HCT116 (cell line): ENCODE measurements around the gene DNAJA4. TPM values are rescaled to one million over a fixed set of nuclear protein-coding genes. Genes with fewer than 3 reads are reported as not detected.

Source experiments
- ATAC-seq: fragments of 200-7000 bp; cut with Tn5 transposase; 2 replicates; pipeline ENCODE4 v1.9.1; 2020; ENCODE audit warnings: mild to moderate bottlenecking, moderate library complexity
- BruUV-seq: library from RNA; stranded (reverse); fragments of 400-500 nt; replicated peaks from 2 replicates; lab custom pipeline; 2021; lab: Mats Ljungman, UMichigan
- CTCF ChIA-PET: fragments of 300-600 bp; sonication (Branson Sonifier 250); formaldehyde crosslinking; loops from one replicate; lab custom pipeline; 2021; ENCODE audit warnings: antibody characterized with exemption; lab: Charles Lee
- POLR2A ChIA-PET: fragments of 300-600, 350-600 bp; sonication (Branson Sonifier 250); formaldehyde crosslinking; loops from one replicate; lab custom pipeline; 2021; ENCODE audit warnings: antibody characterized with exemption; lab: Charles Lee
- RAD21 ChIA-PET, 2 experiments: fragments of 300-600 bp; sonication (Branson Sonifier 250); formaldehyde crosslinking; loops; one replicate each; lab custom pipeline; 2023; ENCODE audit warnings: low total read pairs in 2 of 2; ENCODE audit not compliant: uncharacterized antibody in 2 of 2, unreplicated experiment in 2 of 2, low non-redundant PET in 1 of 2; lab: Charles Lee
- DNase-seq: peaks from one replicate; pipeline ENCODE4 v3.0.0-alpha.2; 2010; ENCODE audit warnings: low read depth, low spot score
- H2AFZ ChIP-seq: fragments of 200-600 bp; shearing (Covaris generic), sonication (generic); 2 replicates; pipeline ENCODE4 v1.6.1; 2017; ENCODE audit warnings: low read depth, mixed run types, mixed read lengths, antibody characterized with exemption, low read length; ENCODE audit not compliant: poor library complexity, severe bottlenecking
- H3K27ac ChIP-seq: 2 replicates; pipeline ENCODE4 v1.5.1; 2012; ENCODE audit warnings: low read depth, low read length
- H3K27me3 ChIP-seq: fragments of 200-600 bp; sonication (generic); 2 replicates; pipeline ENCODE4 v1.6.1; 2016; ENCODE audit warnings: mixed run types, low read length, mixed read lengths; ENCODE audit not compliant: insufficient read depth
- H3K36me3 ChIP-seq, 2 experiments: fragments of 200-500 bp in 1 of 2; fragments of 200-600 bp in 1 of 2; sonication (Bioruptor generic) in 1 of 2; sonication (generic) in 1 of 2; 2 replicates each; pipeline versions ENCODE4 v1.5.1 to v1.6.1; 2014 to 2016; ENCODE audit warnings: low read length in 2 of 2, inconsistent platforms in 1 of 2, mixed read lengths in 1 of 2, mixed run types in 1 of 2; ENCODE audit not compliant: insufficient read depth in 2 of 2, control insufficient read depth in 1 of 2
- H3K4me1 ChIP-seq, 2 experiments: fragments of 200-600 bp in 1 of 2; sonication (generic) in 1 of 2; 2 replicates each; pipeline versions ENCODE4 v1.5.1 to v1.6.1; 2012 to 2017; ENCODE audit warnings: low read length in 2 of 2, inconsistent platforms in 1 of 2, mild to moderate bottlenecking in 1 of 2, mixed read lengths in 1 of 2, mixed run types in 1 of 2, moderate library complexity in 1 of 2; ENCODE audit not compliant: insufficient read depth in 2 of 2, control insufficient read depth in 1 of 2
- H3K4me2 ChIP-seq: fragments of 200-600 bp; sonication (generic); 2 replicates; pipeline ENCODE4 v1.6.1; 2017; ENCODE audit warnings: mixed run types, low read length, mixed read lengths
- H3K4me3 ChIP-seq, 2 experiments: fragments of 200-600 bp in 1 of 2; sonication (generic) in 1 of 2; replicated peaks in 1 of 2; 2 replicates each; pipeline ENCODE4 v1.5.1; 2011 to 2016; ENCODE audit warnings: low read length in 2 of 2, control low read depth in 1 of 2, low read depth in 1 of 2, mild to moderate bottlenecking in 1 of 2, mixed read lengths in 1 of 2, mixed run types in 1 of 2
- H3K79me2 ChIP-seq: fragments of 200-600 bp; sonication (generic); 2 replicates; pipeline ENCODE4 v1.6.1; 2017; ENCODE audit warnings: mild to moderate bottlenecking, mixed run types, low read length, moderate library complexity, mixed read lengths; ENCODE audit not compliant: insufficient read depth
- H3K9ac ChIP-seq: fragments of 200-600 bp; sonication (generic); 2 replicates; pipeline ENCODE4 v1.6.1; 2016; ENCODE audit warnings: low read length, mixed read lengths
- H3K9me2 ChIP-seq: fragments of 200-600 bp; sonication (generic), shearing (Covaris generic); 2 replicates; pipeline ENCODE4 v1.6.1; 2017; ENCODE audit warnings: mixed run types, mild to moderate bottlenecking, moderate library complexity; ENCODE audit not compliant: insufficient read depth
- H3K9me3 ChIP-seq, 2 experiments: fragments of 200-500 bp in 1 of 2; fragments of 200-600 bp in 1 of 2; sonication (Bioruptor generic) in 1 of 2; sonication (generic) in 1 of 2; 2 replicates each; pipeline ENCODE4 v1.6.1; 2014 to 2017; ENCODE audit warnings: low read length in 2 of 2, mixed read lengths in 2 of 2, inconsistent platforms in 1 of 2, low read depth in 1 of 2, mild to moderate bottlenecking in 1 of 2, mixed run types in 1 of 2, moderate library complexity in 1 of 2; ENCODE audit not compliant: control insufficient read depth in 1 of 2, insufficient read depth in 1 of 2
- H4K20me1 ChIP-seq: fragments of 200-600 bp; sonication (generic), shearing (Covaris generic); 2 replicates; pipeline ENCODE4 v1.6.1; 2017; ENCODE audit warnings: mixed run types, mild to moderate bottlenecking, moderate library complexity; ENCODE audit not compliant: insufficient read depth
- CBX3 ChIP-seq: IDR thresholded peaks from 2 replicates; pipeline ENCODE4 v1.6.1; 2012; ENCODE audit warnings: low read depth
- CEBPB ChIP-seq: IDR thresholded peaks from 2 replicates; pipeline ENCODE4 v1.6.1; 2012; ENCODE audit warnings: low read depth
- EGR1 ChIP-seq: IDR thresholded peaks from 2 replicates; pipeline ENCODE4 v1.6.1; 2012; ENCODE audit warnings: low read depth
- EZH2 ChIP-seq: fragments of 200-600 bp; sonication (generic); IDR thresholded peaks from 2 replicates; pipeline ENCODE4 v1.6.1; 2017; ENCODE audit warnings: antibody characterized with exemption, mixed run types
- EZH2phosphoT487 ChIP-seq: fragments of 200-600 bp; IDR thresholded peaks from 2 replicates; pipeline ENCODE4 v1.6.1; 2018; ENCODE audit warnings: antibody characterized with exemption, borderline replicate concordance
- FOSL1 ChIP-seq: IDR thresholded peaks from 2 replicates; pipeline ENCODE4 v1.6.1; 2012; ENCODE audit warnings: low read depth
- JUND ChIP-seq: IDR thresholded peaks from 2 replicates; pipeline ENCODE4 v1.6.1; 2012
- MAX ChIP-seq: IDR thresholded peaks from 2 replicates; pipeline ENCODE4 v1.6.1; 2012
- POLR2AphosphoS5 ChIP-seq: IDR thresholded peaks from 2 replicates; pipeline ENCODE4 v1.6.1; 2011; ENCODE audit warnings: mild to moderate bottlenecking, low read depth, low read length, moderate library complexity
- SIN3A ChIP-seq: IDR thresholded peaks from 2 replicates; pipeline ENCODE4 v1.6.1; 2012; ENCODE audit warnings: low read depth
- SP1 ChIP-seq: IDR thresholded peaks from 2 replicates; pipeline ENCODE4 v1.6.1; 2012; ENCODE audit warnings: low read depth
- SRF ChIP-seq: IDR thresholded peaks from 2 replicates; pipeline ENCODE4 v1.6.1; 2012; ENCODE audit warnings: low read depth
- YY1 ChIP-seq: IDR thresholded peaks from 2 replicates; pipeline ENCODE4 v1.6.1; 2011; ENCODE audit warnings: low read length, low read depth, moderate library complexity, mild to moderate bottlenecking; ENCODE audit not compliant: insufficient replicate concordance; ENCODE audit errors: extremely low read depth
- ZBTB33 ChIP-seq: IDR thresholded peaks from 2 replicates; pipeline ENCODE4 v1.6.1; 2011; ENCODE audit warnings: mild to moderate bottlenecking, low read length, moderate library complexity; ENCODE audit not compliant: insufficient replicate concordance; ENCODE audit errors: extremely low read depth
- ZFX ChIP-seq: fragments of 450-650 bp; IDR thresholded peaks from 2 replicates; pipeline ENCODE4 v1.6.1; 2017
- ZNF274 ChIP-seq: fragments of 200-500 bp; sonication (Bioruptor generic); IDR thresholded peaks from 2 replicates; pipeline ENCODE4 v1.6.1; 2014; ENCODE audit warnings: mild to moderate bottlenecking, low read depth, low read length, inconsistent platforms
- intact Hi-C: fragments of 100-400 bp; cut with micrococcal nuclease; formaldehyde crosslinking; loops from 2 replicates; pipeline ENCODE4 v1.10.0; 2022
- total RNA-seq: library from RNA; stranded (reverse); gene quantifications from one replicate; pipeline ENCODE4 v1.2.1, GENCODE V29; 2021; ENCODE audit not compliant: unreplicated experiment
- TF ChIP-seq, protein P1 (sequence below), 3 experiments: fragments of 200-600 bp in 1 of 3; sonication (generic) in 1 of 3; IDR thresholded peaks in 2 of 3; conservative IDR thresholded peaks in 1 of 3; 2 replicates each; pipeline ENCODE4 v1.5.1; 2012 to 2017; ENCODE audit warnings: low read depth in 2 of 3, low read length in 2 of 3, antibody characterized with exemption in 1 of 3, borderline replicate concordance in 1 of 3, control low read depth in 1 of 3, mild to moderate bottlenecking in 1 of 3, mixed read lengths in 1 of 3, mixed run types in 1 of 3, moderate library complexity in 1 of 3; ENCODE audit not compliant: insufficient read depth in 1 of 3

Gene DNAJA4
- total RNA-seq, 1 experiment from 2014 or later, result 66.6 TPM

- TF ChIP-seq, protein P1, sequence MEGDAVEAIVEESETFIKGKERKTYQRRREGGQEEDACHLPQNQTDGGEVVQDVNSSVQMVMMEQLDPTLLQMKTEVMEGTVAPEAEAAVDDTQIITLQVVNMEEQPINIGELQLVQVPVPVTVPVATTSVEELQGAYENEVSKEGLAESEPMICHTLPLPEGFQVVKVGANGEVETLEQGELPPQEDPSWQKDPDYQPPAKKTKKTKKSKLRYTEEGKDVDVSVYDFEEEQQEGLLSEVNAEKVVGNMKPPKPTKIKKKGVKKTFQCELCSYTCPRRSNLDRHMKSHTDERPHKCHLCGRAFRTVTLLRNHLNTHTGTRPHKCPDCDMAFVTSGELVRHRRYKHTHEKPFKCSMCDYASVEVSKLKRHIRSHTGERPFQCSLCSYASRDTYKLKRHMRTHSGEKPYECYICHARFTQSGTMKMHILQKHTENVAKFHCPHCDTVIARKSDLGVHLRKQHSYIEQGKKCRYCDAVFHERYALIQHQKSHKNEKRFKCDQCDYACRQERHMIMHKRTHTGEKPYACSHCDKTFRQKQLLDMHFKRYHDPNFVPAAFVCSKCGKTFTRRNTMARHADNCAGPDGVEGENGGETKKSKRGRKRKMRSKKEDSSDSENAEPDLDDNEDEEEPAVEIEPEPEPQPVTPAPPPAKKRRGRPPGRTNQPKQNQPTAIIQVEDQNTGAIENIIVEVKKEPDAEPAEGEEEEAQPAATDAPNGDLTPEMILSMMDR (IDR thresholded peaks at IDR 0.05 in 2 of 3, conservative IDR thresholded peaks at IDR 0.05 in 1 of 3; ENCODE audit: borderline replicate concordance in 1 of 3, insufficient read depth in 1 of 3, low read depth in 2 of 3, low read length in 2 of 3), result no peak
- TF ChIP-seq CEBPB, result no peak
- no peak for TF ChIP-seq SIN3A
- no peak for TF ChIP-seq YY1
- TF ChIP-seq FOSL1, result no peak
These were observed 27.3 kb downstream of the DNAJA4 start (continued) for GRCh38 chr15:78291698-78292097.

DNA sequence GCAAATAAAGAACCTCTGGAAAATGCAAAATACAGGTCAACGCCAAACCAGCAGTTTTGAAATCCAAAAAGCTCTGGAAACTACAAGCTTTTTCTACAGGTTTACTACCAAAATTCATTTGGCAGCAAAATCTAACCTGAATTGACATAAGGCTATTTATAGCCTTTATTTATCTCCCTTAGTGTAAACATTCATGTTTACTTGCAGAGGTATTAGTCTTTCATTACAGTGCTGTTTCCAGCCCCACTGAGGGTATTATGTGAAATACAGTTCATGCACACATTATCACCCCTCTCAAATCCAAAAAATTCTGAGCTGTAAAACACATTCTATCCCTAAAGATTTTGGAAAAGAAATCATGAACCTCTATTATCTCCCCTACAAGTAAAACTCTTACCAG is 27.9 kb downstream of the DNAJA4 start:
- BruUV-seq, result no TSS peak
- RAD21 ChIA-PET, result no interaction called here
- Histone ChIP-seq H3K4me2 (no peak overlapping the region), H3K4me3 (no peak overlapping the region), H3K79me2 (peaks cover 23% of the 10 kb centered on the region), H2AFZ (no peak overlapping the region), H3K9me3 (no peaks in the 10 kb centered on the region), H3K27me3 (no peaks in the 10 kb centered on the region), H4K20me1 (no peaks in the 10 kb centered on the region), H3K36me3 (peaks cover 15 to 18% of the 10 kb centered on the region in 2 experiments; a peak in 3 of 4 replicates), H3K9me2 (no peaks in the 10 kb centered on the region), H3K4me1 (no peaks in the 10 kb centered on the region), H3K27ac (no peak overlapping the region), H3K9ac (no peak overlapping the region)
- POLR2A ChIA-PET, result no interaction called here
- CTCF ChIA-PET, result no interaction called here
- no peak for DNase-seq
- no peak for ATAC-seq
- intact Hi-C loops, result no loop called here
- TF ChIP-seq EGR1, result no peak
- no peak for TF ChIP-seq SP1
- no peak for TF ChIP-seq ZFX
- no peak for TF ChIP-seq EZH2
- TF ChIP-seq ZBTB33, result no peak
- no peak for TF ChIP-seq YY1
- no peak for TF ChIP-seq MAX
- TF ChIP-seq JUND, result no peak
- no peak for TF ChIP-seq CBX3
- no peak for TF ChIP-seq SIN3A
- TF ChIP-seq CEBPB, result no peak
- TF ChIP-seq ZNF274, result no peak
- no peak for TF ChIP-seq EZH2phosphoT487
- no peak for TF ChIP-seq FOSL1
- TF ChIP-seq SRF, result no peak
- TF ChIP-seq POLR2AphosphoS5, result no peak
